Prostate gland (tissue), 2 donors: ENCODE measurements around the gene KCND3.

Source experiments
- POLR2AphosphoS5 ChIP-seq: sonication (generic); formaldehyde crosslinking; IDR thresholded peaks from one replicate; pipeline ENCODE4 v1.6.1; 2017; ENCODE audit warnings: antibody characterized with exemption
- TF ChIP-seq, protein P1 (sequence below), 4 experiments: fragments of 200-600 bp in 2 of 4; fragments of 450-650 bp in 2 of 4; sonication (generic) in 2 of 4; IDR thresholded peaks; 1 replicate in 3 of 4; 2 replicates in 1 of 4; pipeline ENCODE4 v1.5.1; 2016 to 2019; ENCODE audit warnings: antibody characterized with exemption in 4 of 4, mild to moderate bottlenecking in 2 of 4, moderate library complexity in 2 of 4

- no peak for TF ChIP-seq POLR2AphosphoS5
- TF ChIP-seq, protein P1, sequence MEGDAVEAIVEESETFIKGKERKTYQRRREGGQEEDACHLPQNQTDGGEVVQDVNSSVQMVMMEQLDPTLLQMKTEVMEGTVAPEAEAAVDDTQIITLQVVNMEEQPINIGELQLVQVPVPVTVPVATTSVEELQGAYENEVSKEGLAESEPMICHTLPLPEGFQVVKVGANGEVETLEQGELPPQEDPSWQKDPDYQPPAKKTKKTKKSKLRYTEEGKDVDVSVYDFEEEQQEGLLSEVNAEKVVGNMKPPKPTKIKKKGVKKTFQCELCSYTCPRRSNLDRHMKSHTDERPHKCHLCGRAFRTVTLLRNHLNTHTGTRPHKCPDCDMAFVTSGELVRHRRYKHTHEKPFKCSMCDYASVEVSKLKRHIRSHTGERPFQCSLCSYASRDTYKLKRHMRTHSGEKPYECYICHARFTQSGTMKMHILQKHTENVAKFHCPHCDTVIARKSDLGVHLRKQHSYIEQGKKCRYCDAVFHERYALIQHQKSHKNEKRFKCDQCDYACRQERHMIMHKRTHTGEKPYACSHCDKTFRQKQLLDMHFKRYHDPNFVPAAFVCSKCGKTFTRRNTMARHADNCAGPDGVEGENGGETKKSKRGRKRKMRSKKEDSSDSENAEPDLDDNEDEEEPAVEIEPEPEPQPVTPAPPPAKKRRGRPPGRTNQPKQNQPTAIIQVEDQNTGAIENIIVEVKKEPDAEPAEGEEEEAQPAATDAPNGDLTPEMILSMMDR (IDR thresholded peaks at IDR 0.05), result no peak
These were observed 212.6 kb downstream of the KCND3 start for GRCh38 chr1:111776861-111777260.
